ENCODE measurements around the gene CCL2.

DNA sequence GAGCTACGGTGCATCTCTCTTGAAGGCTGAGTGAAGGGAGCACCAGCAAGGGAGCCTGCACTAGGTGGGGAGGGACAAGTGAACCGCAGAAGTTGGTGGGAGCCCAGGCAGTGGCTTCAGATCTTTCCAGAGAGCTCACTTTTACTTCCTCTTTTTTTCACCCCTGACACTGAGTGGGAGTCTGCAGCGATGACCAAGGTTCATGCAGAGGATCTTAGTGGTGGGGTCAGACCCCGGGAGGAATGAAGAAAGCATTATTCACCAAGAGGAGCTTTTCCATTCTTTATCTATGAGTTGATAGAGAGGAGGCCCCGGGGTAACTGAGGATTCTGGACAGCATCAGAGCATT is 3.0 kb upstream of the CCL2 start:
- TF ChIP-seq EZH2 (IDR thresholded peaks at IDR 0.05) (no peak), POLR2AphosphoS5 (IDR thresholded peaks at IDR 0.05; ENCODE audit: borderline replicate concordance, low read depth, low read length) (no peak)
